OCI-LY3 (cell line): ENCODE data around the gene BAIAP2L1.

Source experiments
- H2AFZ ChIP-seq: fragments of 200-600, 300-600 bp; shearing (Covaris generic); 2 replicates; pipeline ENCODE4 v1.6.0; 2014; ENCODE audit warnings: antibody characterized with exemption, low read depth, low read length
- H3K27ac ChIP-seq: fragments of 200-600, 300-600 bp; sonication (generic); 2 replicates; pipeline ENCODE4 v1.5.1; 2014; ENCODE audit warnings: mild to moderate bottlenecking, low read length, moderate library complexity, mixed read lengths
- H3K27me3 ChIP-seq: fragments of 200-600, 300-600 bp; sonication (generic); 2 replicates; pipeline ENCODE4 v1.6.1; 2014; ENCODE audit warnings: low read depth, low read length, mixed read lengths
- H3K36me3 ChIP-seq: fragments of 200-600, 300-600 bp; sonication (generic); replicated peaks from 2 replicates; pipeline ENCODE3; 2014; ENCODE audit warnings: low read depth, low read length, mixed read lengths
- H3K4me1 ChIP-seq: fragments of 300-600, 200-600 bp; sonication (generic); 2 replicates; pipeline ENCODE4 v1.6.1; 2014; ENCODE audit warnings: low read length, mixed read lengths
- H3K4me2 ChIP-seq: fragments of 200-600, 300-600 bp; sonication (generic); 2 replicates; pipeline ENCODE4 v1.6.1; 2014; ENCODE audit warnings: low read length, mixed read lengths
- H3K4me3 ChIP-seq: fragments of 300-600, 200-600 bp; sonication (generic); 2 replicates; pipeline ENCODE4 v1.5.1; 2014; ENCODE audit warnings: antibody characterized with exemption, mild to moderate bottlenecking, low read length, moderate library complexity
- H3K79me2 ChIP-seq: fragments of 300-600, 200-600 bp; shearing (Covaris generic); 2 replicates; pipeline ENCODE4 v1.6.1; 2014; ENCODE audit warnings: mild to moderate bottlenecking, low read length, mixed read lengths
- H3K9ac ChIP-seq: fragments of 300-600, 200-600 bp; shearing (Covaris generic); 2 replicates; pipeline ENCODE4 v1.6.0; 2014; ENCODE audit warnings: mild to moderate bottlenecking, low read length, moderate library complexity
- H3K9me3 ChIP-seq: fragments of 200-600, 300-600 bp; shearing (Covaris generic); 2 replicates; pipeline ENCODE4 v1.6.1; 2014; ENCODE audit warnings: low read length, mixed read lengths; ENCODE audit not compliant: insufficient read depth
- H4K20me1 ChIP-seq: fragments of 200-600, 300-600 bp; sonication (generic); 2 replicates; pipeline ENCODE4 v1.6.1; 2016; ENCODE audit warnings: low read length, mixed read lengths; ENCODE audit not compliant: insufficient read depth
- CTCF ChIP-seq: fragments of 200-600, 300-600 bp; sonication (generic); IDR thresholded peaks from 2 replicates; pipeline ENCODE4 v1.5.1; 2014; ENCODE audit warnings: antibody characterized with exemption, low read length, low read depth
- EZH2phosphoT487 ChIP-seq: fragments of 200-600 bp; shearing (Covaris generic); IDR thresholded peaks from 2 replicates; pipeline ENCODE4 v1.6.1; 2018; ENCODE audit warnings: antibody characterized with exemption, mixed run types, low read depth

Gene BAIAP2L1

GRCh38 chr7:98374285-98374680, 26.6 kb downstream of the BAIAP2L1 start:
- H4K20me1 ChIP-seq = no peaks in the 10 kb centered on the region
- no peaks in the 10 kb centered on the region for H3K36me3 ChIP-seq
- no peaks in the 10 kb centered on the region for H3K4me1 ChIP-seq
- no peak overlapping the region for H3K4me3 ChIP-seq
- TF ChIP-seq CTCF = no peak
- no peak for TF ChIP-seq EZH2phosphoT487
- no peaks in the 10 kb centered on the region for H3K27me3 ChIP-seq
- H2AFZ ChIP-seq = no peak overlapping the region
- no peak overlapping the region for H3K4me2 ChIP-seq
- H3K9me3 ChIP-seq = no peaks in the 10 kb centered on the region
- no peak overlapping the region for H3K9ac ChIP-seq
- H3K79me2 ChIP-seq = no peaks in the 10 kb centered on the region
- H3K27ac ChIP-seq = no peak overlapping the region

- no peaks in the 10 kb centered on the region for H4K20me1 ChIP-seq
- H3K9ac ChIP-seq = no peak overlapping the region
- H3K4me2 ChIP-seq = no peak overlapping the region
- no peaks in the 10 kb centered on the region for H3K36me3 ChIP-seq
- H2AFZ ChIP-seq = no peak overlapping the region
- H3K27ac ChIP-seq = no peak overlapping the region
- H3K4me1 ChIP-seq = no peaks in the 10 kb centered on the region
- no peak for TF ChIP-seq EZH2phosphoT487
- TF ChIP-seq CTCF = no peak
- no peaks in the 10 kb centered on the region for H3K27me3 ChIP-seq
- no peaks in the 10 kb centered on the region for H3K9me3 ChIP-seq
- H3K4me3 ChIP-seq = no peak overlapping the region
- no peaks in the 10 kb centered on the region for H3K79me2 ChIP-seq
These were observed 27.9 kb downstream of the BAIAP2L1 start for GRCh38 chr7:98372993-98373392.

GRCh38 chr7:98369726-98370125, 31.2 kb downstream of the BAIAP2L1 start:
- Histone ChIP-seq H3K36me3 (no peaks in the 10 kb centered on the region), H3K4me1 (no peaks in the 10 kb centered on the region), H3K4me3 (no peak overlapping the region), H3K27me3 (no peaks in the 10 kb centered on the region), H2AFZ (no peak overlapping the region), H4K20me1 (no peaks in the 10 kb centered on the region), H3K27ac (no peak overlapping the region), H3K9ac (no peak overlapping the region), H3K4me2 (no peak overlapping the region), H3K9me3 (no peaks in the 10 kb centered on the region), H3K79me2 (no peaks in the 10 kb centered on the region)
- no peak for TF ChIP-seq CTCF

- Histone ChIP-seq H3K4me1 (no peaks in the 10 kb centered on the region), H2AFZ (no peak overlapping the region), H3K27me3 (no peaks in the 10 kb centered on the region), H3K36me3 (no peaks in the 10 kb centered on the region), H3K79me2 (no peaks in the 10 kb centered on the region), H3K4me2 (no peak overlapping the region), H3K4me3 (no peak overlapping the region), H3K9me3 (no peaks in the 10 kb centered on the region), H4K20me1 (no peaks in the 10 kb centered on the region), H3K27ac (no peak overlapping the region), H3K9ac (no peak overlapping the region)
- no peak for TF ChIP-seq EZH2phosphoT487
- no peak for TF ChIP-seq CTCF
These were observed 32.2 kb downstream of the BAIAP2L1 start for GRCh38 chr7:98368716-98369115.
